CD14-positive monocyte (primary cell): Measurements from ENCODE around the gene TTC33. TPM values are rescaled to one million over a fixed set of nuclear protein-coding genes. Genes with fewer than 3 reads are reported as not detected.

Experiments used
- DNase-seq, 3 donors: peaks; one replicate each; pipeline ENCODE4 v3.0.0-alpha.2; 2011 to 2022
- H2AFZ ChIP-seq: 2 replicates; pipeline ENCODE4 v1.6.0; 2012; ENCODE audit warnings: mild to moderate bottlenecking, low read depth, low read length, inconsistent platforms; ENCODE audit not compliant: insufficient read depth, poor library complexity, severe bottlenecking
- H3K27ac ChIP-seq, 2 donors: 1 replicate in 1 of 2; 2 replicates in 1 of 2; pipeline ENCODE4 v1.5.1; 2012 to 2013; ENCODE audit warnings: low read length in 2 of 2, control low read depth in 1 of 2, inconsistent platforms in 1 of 2, low read depth in 1 of 2, mild to moderate bottlenecking in 1 of 2
- H3K27me3 ChIP-seq, 2 donors: one replicate each; pipeline versions ENCODE4 v1.6.0 to v1.6.1; 2011 to 2013; ENCODE audit warnings: low read length in 2 of 2; ENCODE audit not compliant: control insufficient read depth in 2 of 2, insufficient read depth in 2 of 2
- H3K36me3 ChIP-seq, 2 donors: replicated peaks in 1 of 2; 1 replicate in 1 of 2; 2 replicates in 1 of 2; pipeline versions ENCODE4 v1.5.1 to v1.6.1; 2012 to 2013; ENCODE audit warnings: low read length in 2 of 2, control low read depth in 1 of 2, inconsistent platforms in 1 of 2, mild to moderate bottlenecking in 1 of 2; ENCODE audit not compliant: insufficient read depth in 2 of 2, control insufficient read depth in 1 of 2
- H3K4me1 ChIP-seq, 2 donors: 1 replicate in 1 of 2; 2 replicates in 1 of 2; pipeline versions ENCODE4 v1.5.1 to v1.6.1; 2012 to 2013; ENCODE audit warnings: low read length in 2 of 2, control low read depth in 1 of 2, inconsistent platforms in 1 of 2, mild to moderate bottlenecking in 1 of 2, moderate library complexity in 1 of 2; ENCODE audit not compliant: insufficient read depth in 2 of 2, control insufficient read depth in 1 of 2
- H3K4me2 ChIP-seq: replicated peaks from 2 replicates; pipeline ENCODE3; 2012; ENCODE audit warnings: low read length, moderate library complexity, mild to moderate bottlenecking; ENCODE audit not compliant: poor library complexity, severe bottlenecking; ENCODE audit errors: extremely low read depth
- H3K4me3 ChIP-seq, 3 experiments: fragments of 200-600 bp in 1 of 3; sonication (generic) in 1 of 3; replicated peaks in 1 of 3; 1 replicate in 2 of 3; 2 replicates in 1 of 3; pipeline ENCODE4 v1.5.1; 2011 to 2013; ENCODE audit warnings: low read length in 3 of 3, mild to moderate bottlenecking in 3 of 3, control low read depth in 2 of 3, low read depth in 2 of 3, inconsistent platforms in 1 of 3, moderate library complexity in 1 of 3
- H3K79me2 ChIP-seq: 2 replicates; pipeline ENCODE4 v1.6.0; 2012; ENCODE audit warnings: mild to moderate bottlenecking, control low read depth, inconsistent platforms, low read length, moderate library complexity; ENCODE audit not compliant: insufficient read depth
- H3K9ac ChIP-seq: 2 replicates; pipeline ENCODE4 v1.6.0; 2017; ENCODE audit warnings: low read length, mild to moderate bottlenecking; ENCODE audit not compliant: insufficient read depth, poor library complexity, severe bottlenecking
- H3K9me3 ChIP-seq, 2 donors: replicated peaks in 1 of 2; 1 replicate in 1 of 2; 2 replicates in 1 of 2; pipeline versions ENCODE4 v1.5.1 to v1.6.1; 2012 to 2013; ENCODE audit warnings: low read length in 2 of 2, control low read depth in 1 of 2; ENCODE audit not compliant: control insufficient read depth in 1 of 2, insufficient read depth in 1 of 2
- H4K20me1 ChIP-seq: 2 replicates; pipeline ENCODE4 v1.6.0; 2012; ENCODE audit warnings: mild to moderate bottlenecking, low read length, control low read depth, moderate library complexity; ENCODE audit not compliant: insufficient read depth
- H3K27ac Mint-ChIP-seq, 7 donors: one replicate each; pipeline ENCODE4 v1.8.0; 2020; ENCODE audit warnings: mild to moderate bottlenecking in 7 of 7, mixed read lengths in 7 of 7, moderate library complexity in 6 of 7, inconsistent platforms in 2 of 7
- H3K27me3 Mint-ChIP-seq, 3 donors: one replicate each; pipeline ENCODE4 v1.8.0; 2021 to 2022; ENCODE audit warnings: low read depth in 3 of 3, mild to moderate bottlenecking in 3 of 3, mixed read lengths in 3 of 3, moderate library complexity in 3 of 3, inconsistent platforms in 1 of 3
- H3K36me3 Mint-ChIP-seq, 2 donors: one replicate each; pipeline ENCODE4 v1.8.0; 2020; ENCODE audit warnings: mixed read lengths in 2 of 2, inconsistent platforms in 1 of 2, mild to moderate bottlenecking in 1 of 2
- H3K4me1 Mint-ChIP-seq: one replicate; pipeline ENCODE4 v1.8.0; 2020; ENCODE audit warnings: mild to moderate bottlenecking, mixed read lengths
- H3K4me3 Mint-ChIP-seq, 2 donors: one replicate each; pipeline ENCODE4 v1.8.0; 2020; ENCODE audit warnings: mild to moderate bottlenecking in 2 of 2, mixed read lengths in 2 of 2, moderate library complexity in 1 of 2
- H3K9me3 Mint-ChIP-seq, 7 donors: one replicate each; pipeline ENCODE4 v1.8.0; 2020 to 2022; ENCODE audit warnings: mixed read lengths in 7 of 7, mild to moderate bottlenecking in 6 of 7, moderate library complexity in 6 of 7, inconsistent platforms in 2 of 7
- CTCF ChIP-seq: fragments of 200-600 bp; IDR thresholded peaks from one replicate; pipeline ENCODE4 v1.8.0; 2022; ENCODE audit warnings: antibody characterized with exemption, mild to moderate bottlenecking
- WGBS: methylation state at CpG from one replicate; pipeline ENCODE4 v1.1.5; 2013; ENCODE audit warnings: missing lambda C conversion rate; ENCODE audit not compliant: insufficient coverage; 5-methylcytosine and 5-hydroxymethylcytosine counted together
- intact Hi-C, 2 donors: fragments of 100-400 bp; cut with micrococcal nuclease; formaldehyde crosslinking; loops; one replicate each; pipeline versions ENCODE4 v1.15.0 to v1.15.1; 2023
- polyA plus RNA-seq, 3 donors: library from polyadenylated mRNA; depleted of rRNA in 1 of 3; unstranded in 2 of 3; stranded (reverse) in 1 of 3; fragments of 300-500 nt in 2 of 3; fragments of >200 nt in 1 of 3; fragmentation: Illumina TruSeq in 2 of 3; gene quantifications; 1 replicate in 2 of 3; 2 replicates in 1 of 3; pipeline ENCODE4 v1.2.3, GENCODE V29; 2012 to 2021

TTC33 gene
- polyA plus RNA-seq, 3 donors, result 1.5 to 11.7 (median 9.4) TPM

GRCh38 chr5:40665635-40666298, 90.0 kb downstream of the TTC33 start:
- H3K9me3 Mint-ChIP-seq, result no peaks in the 10 kb centered on the region
- Histone ChIP-seq H3K4me2 (no peak overlapping the region), H3K4me3 (no peak overlapping the region), H3K27me3 (no peaks in the 10 kb centered on the region), H3K4me1 (peaks cover 23 to 34% of the 10 kb centered on the region in 2 donors), H4K20me1 (no peaks in the 10 kb centered on the region), H3K27ac (no peak overlapping the region), H3K79me2 (no peaks in the 10 kb centered on the region), H3K36me3 (no peaks in the 10 kb centered on the region), H2AFZ (no peak overlapping the region), H3K9ac (no peak overlapping the region), H3K9me3 (no peaks in the 10 kb centered on the region)
- no peak overlapping the region for H3K27ac Mint-ChIP-seq
- peaks cover 24% of the 10 kb centered on the region for H3K4me1 Mint-ChIP-seq
- no peak overlapping the region for H3K4me3 Mint-ChIP-seq
- 90% methylated on average over 2 of the region's 3 CpGs for WGBS
- intact Hi-C loops, result no loop called here
- no peaks in the 10 kb centered on the region for H3K36me3 Mint-ChIP-seq
- no peak for TF ChIP-seq CTCF
- no peak for DNase-seq
- peaks cover 0 to 4% (median 0%) of the 10 kb centered on the region in 3 donors for H3K27me3 Mint-ChIP-seq

- no peak overlapping the region for H3K27ac Mint-ChIP-seq
- WGBS, result 50% methylated on average over 2 of the region's 2 CpGs
- TF ChIP-seq CTCF, result no peak
- no peak overlapping the region for H3K27ac ChIP-seq
- no peaks in the 10 kb centered on the region for H3K36me3 Mint-ChIP-seq
- H3K27me3 Mint-ChIP-seq, result peaks cover 0 to 6% (median 0%) of the 10 kb centered on the region in 3 donors
- DNase-seq, result no peak
- H3K27me3 ChIP-seq, result no peaks in the 10 kb centered on the region
- H3K79me2 ChIP-seq, result no peaks in the 10 kb centered on the region
- intact Hi-C loops, result no loop called here
- H4K20me1 ChIP-seq, result no peaks in the 10 kb centered on the region
- peaks cover 0 to 4% (median 0%) of the 10 kb centered on the region in 7 donors for H3K9me3 Mint-ChIP-seq
- H3K4me1 Mint-ChIP-seq, result peaks cover 11% of the 10 kb centered on the region
- H2AFZ ChIP-seq, result no peak overlapping the region
- H3K9ac ChIP-seq, result no peak overlapping the region
- peaks cover 2 to 7% of the 10 kb centered on the region in 2 donors for H3K4me1 ChIP-seq
- no peak overlapping the region for H3K4me3 ChIP-seq
- no peak overlapping the region for H3K4me2 ChIP-seq
- no peak overlapping the region for H3K4me3 Mint-ChIP-seq
- no peaks in the 10 kb centered on the region for H3K36me3 ChIP-seq
- no peaks in the 10 kb centered on the region for H3K9me3 ChIP-seq
Measured at GRCh38 chr5:40660751-40661150, 95.0 kb downstream of the TTC33 start.
